Osteocyte (in vitro differentiated cells): Measurements from ENCODE around the gene NELL2. TPM values are rescaled to one million over a fixed set of nuclear protein-coding genes. Genes with fewer than 3 reads are reported as not detected.

Experiments
- DNase-seq: peaks from one replicate; pipeline ENCODE4 v3.0.0; 2021; ENCODE audit warnings: mixed read lengths; ENCODE audit not compliant: unreplicated experiment; ENCODE audit errors: extremely low spot score
- H3K27ac Mint-ChIP-seq: one replicate; pipeline ENCODE4 v1.8.0; 2021; ENCODE audit warnings: mild to moderate bottlenecking, mixed read lengths; ENCODE audit not compliant: unreplicated experiment
- H3K27me3 Mint-ChIP-seq: one replicate; pipeline ENCODE4 v1.8.0; 2021; ENCODE audit warnings: mixed read lengths; ENCODE audit not compliant: unreplicated experiment
- H3K36me3 Mint-ChIP-seq: one replicate; pipeline ENCODE4 v1.8.0; 2021; ENCODE audit warnings: mixed read lengths; ENCODE audit not compliant: unreplicated experiment
- H3K4me1 Mint-ChIP-seq: one replicate; pipeline ENCODE4 v1.8.0; 2021; ENCODE audit warnings: mixed read lengths; ENCODE audit not compliant: unreplicated experiment
- H3K4me3 Mint-ChIP-seq: one replicate; pipeline ENCODE4 v1.8.0; 2021; ENCODE audit warnings: mild to moderate bottlenecking, moderate library complexity, mixed read lengths; ENCODE audit not compliant: unreplicated experiment
- H3K9me3 Mint-ChIP-seq: one replicate; pipeline ENCODE4 v1.8.0; 2021; ENCODE audit warnings: mixed read lengths; ENCODE audit not compliant: unreplicated experiment
- total RNA-seq: library from RNA; stranded (reverse); gene quantifications from 2 replicates; pipeline ENCODE4 v1.2.1, GENCODE V29; 2021
- TF ChIP-seq, protein P1 (sequence below): fragments of 200-600 bp; sonication (generic); IDR thresholded peaks from 2 replicates; pipeline ENCODE4 v1.5.0; 2021; ENCODE audit warnings: antibody characterized with exemption, mild to moderate bottlenecking, moderate library complexity

NELL2 gene
- total RNA-seq, 1 donor from 2014 or later, result not detected

DNA sequence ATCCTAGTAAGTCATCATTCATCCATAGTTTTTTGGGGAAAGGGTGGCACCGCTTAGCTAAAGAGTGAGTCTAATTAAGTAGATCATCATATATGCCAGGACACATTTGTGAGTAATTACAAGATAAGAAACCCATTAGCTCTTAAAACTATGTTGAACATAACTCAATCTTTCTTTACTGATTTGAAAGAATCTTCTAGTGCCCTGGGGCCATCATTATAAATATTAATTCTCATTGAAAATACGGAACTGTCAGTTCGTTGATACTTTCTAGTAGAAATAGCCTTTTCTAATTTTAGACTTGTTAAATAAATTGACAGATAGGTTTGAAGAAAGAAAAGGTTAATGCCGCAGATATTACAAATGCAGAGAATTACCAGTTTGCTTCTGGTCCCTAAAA is 312.6 kb downstream of the NELL2 start:
- Mint-ChIP-seq H3K27ac (no peak overlapping the region), H3K27me3 (no peaks in the 10 kb centered on the region)
- TF ChIP-seq, protein P1, sequence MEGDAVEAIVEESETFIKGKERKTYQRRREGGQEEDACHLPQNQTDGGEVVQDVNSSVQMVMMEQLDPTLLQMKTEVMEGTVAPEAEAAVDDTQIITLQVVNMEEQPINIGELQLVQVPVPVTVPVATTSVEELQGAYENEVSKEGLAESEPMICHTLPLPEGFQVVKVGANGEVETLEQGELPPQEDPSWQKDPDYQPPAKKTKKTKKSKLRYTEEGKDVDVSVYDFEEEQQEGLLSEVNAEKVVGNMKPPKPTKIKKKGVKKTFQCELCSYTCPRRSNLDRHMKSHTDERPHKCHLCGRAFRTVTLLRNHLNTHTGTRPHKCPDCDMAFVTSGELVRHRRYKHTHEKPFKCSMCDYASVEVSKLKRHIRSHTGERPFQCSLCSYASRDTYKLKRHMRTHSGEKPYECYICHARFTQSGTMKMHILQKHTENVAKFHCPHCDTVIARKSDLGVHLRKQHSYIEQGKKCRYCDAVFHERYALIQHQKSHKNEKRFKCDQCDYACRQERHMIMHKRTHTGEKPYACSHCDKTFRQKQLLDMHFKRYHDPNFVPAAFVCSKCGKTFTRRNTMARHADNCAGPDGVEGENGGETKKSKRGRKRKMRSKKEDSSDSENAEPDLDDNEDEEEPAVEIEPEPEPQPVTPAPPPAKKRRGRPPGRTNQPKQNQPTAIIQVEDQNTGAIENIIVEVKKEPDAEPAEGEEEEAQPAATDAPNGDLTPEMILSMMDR, result no peak

DNA sequence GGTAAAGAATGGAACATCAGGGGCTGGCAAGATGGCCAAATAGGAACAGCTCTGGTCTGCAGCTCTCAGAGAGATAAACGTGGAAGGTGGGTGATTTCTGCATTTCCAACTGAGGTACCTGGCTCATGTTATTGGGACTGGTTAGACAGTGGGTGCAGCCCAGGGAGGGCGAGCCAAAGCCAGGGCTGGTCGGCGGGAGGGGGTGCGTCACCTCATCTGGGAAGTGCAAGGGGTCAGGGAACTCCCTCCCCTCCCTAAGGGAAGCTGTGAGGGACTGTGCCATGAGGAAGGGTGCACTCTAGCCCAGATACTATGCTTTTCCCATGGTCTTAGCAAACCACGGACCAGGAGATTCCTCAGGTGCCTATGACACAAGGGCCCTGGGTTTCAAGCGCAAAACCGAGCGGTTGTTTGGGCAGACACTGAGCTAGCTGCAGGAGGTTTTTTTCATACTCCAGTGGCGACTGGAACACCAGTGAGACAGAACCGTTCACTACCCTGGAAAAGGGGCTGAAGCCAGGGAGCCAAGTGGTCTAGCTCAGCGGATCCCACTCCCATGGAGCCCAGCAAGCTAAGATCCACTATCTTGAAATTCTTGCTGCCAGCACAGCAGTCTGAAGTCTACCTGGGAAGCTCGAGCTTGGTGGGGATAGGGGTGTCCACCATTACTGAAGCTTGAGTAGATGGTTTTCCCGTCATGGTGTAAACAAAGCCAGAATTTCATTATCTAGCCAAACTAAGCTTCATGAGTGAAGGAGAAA is 317.6 kb downstream of the NELL2 start:
- DNase-seq, result no peak
- H3K4me1 Mint-ChIP-seq, result no peaks in the 10 kb centered on the region
- H3K4me3 Mint-ChIP-seq, result no peak overlapping the region
- peaks cover 6% of the 10 kb centered on the region for H3K9me3 Mint-ChIP-seq
- no peaks in the 10 kb centered on the region for H3K36me3 Mint-ChIP-seq
- H3K27me3 Mint-ChIP-seq, result no peaks in the 10 kb centered on the region
- no peak overlapping the region for H3K27ac Mint-ChIP-seq
- TF ChIP-seq, protein P1, result no peak

More for the DNA sequence above, 312.6 kb downstream of the NELL2 start:
- DNase-seq, result no peak
- H3K9me3 Mint-ChIP-seq, result no peaks in the 10 kb centered on the region
- H3K4me1 Mint-ChIP-seq, result no peaks in the 10 kb centered on the region
- no peaks in the 10 kb centered on the region for H3K36me3 Mint-ChIP-seq
- H3K4me3 Mint-ChIP-seq, result no peak overlapping the region

DNA sequence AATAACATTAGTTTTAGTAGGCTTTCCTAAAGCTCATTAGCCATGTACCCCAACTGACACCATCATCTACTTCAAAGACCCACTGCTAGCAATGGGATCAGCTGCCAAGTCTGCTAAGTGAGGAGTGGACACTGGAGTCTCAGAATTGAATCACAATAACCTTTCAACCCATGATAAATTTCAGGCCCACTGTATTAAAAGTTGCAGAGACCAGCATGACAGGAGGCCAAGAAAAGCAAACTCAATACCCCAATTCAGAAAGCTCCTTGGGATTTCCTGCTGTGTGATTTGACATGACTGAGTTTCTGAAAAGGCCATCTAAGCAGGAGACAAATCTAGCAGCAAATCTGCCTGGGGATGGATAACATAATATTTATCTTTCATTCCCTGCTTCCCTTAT is 320.7 kb downstream of the NELL2 start:
- Mint-ChIP-seq H3K27me3 (no peaks in the 10 kb centered on the region), H3K27ac (no peak overlapping the region), H3K4me3 (no peak overlapping the region), H3K36me3 (no peaks in the 10 kb centered on the region), H3K9me3 (peaks cover 6% of the 10 kb centered on the region), H3K4me1 (no peaks in the 10 kb centered on the region)
- TF ChIP-seq, protein P1, result no peak
- no peak for DNase-seq

DNA sequence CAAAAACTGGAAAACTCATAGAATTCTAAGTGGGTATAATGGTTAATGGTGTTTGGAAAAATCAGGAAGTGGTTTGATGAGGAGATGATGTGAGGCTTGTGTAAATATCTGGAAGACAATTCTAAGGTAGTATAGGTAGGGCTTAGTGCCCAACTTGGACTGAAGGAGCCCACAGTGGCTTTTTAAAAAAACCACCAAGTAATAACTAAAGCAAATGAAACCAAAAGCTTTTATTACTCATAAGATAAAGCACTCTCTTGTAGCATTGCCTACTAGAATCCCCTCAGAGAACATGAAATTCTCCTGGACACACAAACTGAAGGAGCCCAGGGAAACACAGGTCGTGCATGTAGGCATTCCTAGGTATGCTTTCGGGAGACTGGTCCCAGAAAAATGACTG is 324.5 kb downstream of the NELL2 start:
- no peak for DNase-seq
- Mint-ChIP-seq H3K9me3 (no peaks in the 10 kb centered on the region), H3K4me1 (no peaks in the 10 kb centered on the region), H3K4me3 (no peak overlapping the region), H3K27ac (no peak overlapping the region), H3K27me3 (no peaks in the 10 kb centered on the region), H3K36me3 (no peaks in the 10 kb centered on the region)
- TF ChIP-seq, protein P1, result no peak

DNA sequence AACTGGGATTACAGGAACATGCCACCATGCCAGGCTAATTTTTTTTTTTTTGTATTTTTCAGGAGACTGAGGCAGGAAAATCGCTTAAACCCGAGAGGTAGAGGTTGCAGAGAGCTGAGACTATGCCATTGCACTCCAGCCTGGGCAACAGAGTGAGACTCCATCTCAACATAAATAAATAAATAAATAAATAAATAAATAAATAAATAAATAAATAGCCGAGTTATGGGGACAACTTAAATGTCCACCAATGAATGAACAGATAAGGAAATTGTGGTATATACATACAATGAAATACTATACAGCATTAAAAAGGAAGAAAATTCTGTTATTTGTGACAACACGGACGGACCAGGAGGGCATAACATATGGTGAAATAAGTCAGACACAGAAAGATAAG is 325.7 kb downstream of the NELL2 start:
- H3K27ac Mint-ChIP-seq, result no peak overlapping the region
- DNase-seq, result no peak
- H3K4me3 Mint-ChIP-seq, result no peak overlapping the region
- no peaks in the 10 kb centered on the region for H3K36me3 Mint-ChIP-seq
- H3K27me3 Mint-ChIP-seq, result no peaks in the 10 kb centered on the region
- TF ChIP-seq, protein P1, result no peak
- H3K9me3 Mint-ChIP-seq, result no peaks in the 10 kb centered on the region
- H3K4me1 Mint-ChIP-seq, result no peaks in the 10 kb centered on the region
